Adipocyte (in vitro differentiated cells): ENCODE results near the gene GALK1.
"Not testable (repeated sequence)": the region's sequence is repeated elsewhere in the genome, so short reads cannot be mapped to it uniquely, and the experiment has no call there.

ENCODE experiments used
- DNase-seq: peaks from one replicate; pipeline ENCODE4 v3.0.0-alpha.2; 2015; ENCODE audit warnings: low read depth
- H3K27me3 ChIP-seq: replicated peaks from 2 replicates; pipeline ENCODE4 v1.7.0; 2013; ENCODE audit warnings: mild to moderate bottlenecking, low read length, moderate library complexity; ENCODE audit not compliant: control insufficient read depth, insufficient read depth
- H3K36me3 ChIP-seq: 2 replicates; pipeline ENCODE4 v1.7.0; 2013; ENCODE audit warnings: low read length, mild to moderate bottlenecking, moderate library complexity; ENCODE audit not compliant: control insufficient read depth, insufficient read depth, severe bottlenecking
- H3K4me1 ChIP-seq: 2 replicates; pipeline ENCODE4 v1.7.0; 2013; ENCODE audit warnings: mild to moderate bottlenecking, low read length, moderate library complexity; ENCODE audit not compliant: control insufficient read depth, insufficient read depth
- H3K4me3 ChIP-seq: 2 replicates; pipeline ENCODE4 v1.7.0; 2013; ENCODE audit warnings: mild to moderate bottlenecking, low read length, moderate library complexity
- H3K9ac ChIP-seq: 2 replicates; pipeline ENCODE4 v1.7.0; 2013; ENCODE audit warnings: mild to moderate bottlenecking, low read length, moderate library complexity
- H3K9me3 ChIP-seq: 2 replicates; pipeline ENCODE4 v1.7.0; 2013; ENCODE audit warnings: mild to moderate bottlenecking, low read length, moderate library complexity; ENCODE audit not compliant: control insufficient read depth

The GALK1 gene

DNA sequence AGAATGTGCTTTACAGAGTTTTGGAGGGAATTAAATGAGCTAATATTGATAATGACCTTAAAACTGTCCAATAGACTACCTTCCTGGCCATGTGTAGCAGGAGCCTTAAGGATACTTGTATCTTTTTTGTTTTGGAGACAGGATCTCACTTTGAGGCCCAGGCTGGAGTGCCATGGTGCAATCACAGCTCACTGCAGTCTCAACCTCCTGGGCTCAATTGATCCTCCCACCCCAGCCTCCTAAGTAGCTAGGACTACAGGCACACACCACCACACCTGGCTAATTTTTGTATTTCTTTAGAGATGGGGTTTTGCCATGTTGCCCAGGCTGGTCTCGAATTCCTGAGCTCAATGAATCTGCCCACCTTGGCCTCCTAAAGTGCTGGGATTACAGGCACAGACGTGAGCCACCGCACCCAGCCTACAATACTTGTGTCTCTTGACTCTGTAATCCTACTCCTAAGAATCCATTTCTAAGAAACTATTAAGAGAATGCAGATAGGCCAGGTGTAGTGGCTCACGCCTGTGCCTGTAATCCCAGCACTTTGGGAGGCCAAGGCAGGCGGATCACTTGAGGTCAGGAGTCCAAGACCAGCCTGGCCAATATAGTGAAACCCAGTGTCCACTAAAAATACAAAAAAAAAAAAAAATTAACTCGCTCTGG, 4.9 kb downstream of the GALK1 start:
- not testable (repeated sequence) for H3K4me3 ChIP-seq, H3K9ac ChIP-seq, H3K27me3 ChIP-seq, DNase-seq, H3K36me3 ChIP-seq, H3K4me1 ChIP-seq, H3K9me3 ChIP-seq

DNA sequence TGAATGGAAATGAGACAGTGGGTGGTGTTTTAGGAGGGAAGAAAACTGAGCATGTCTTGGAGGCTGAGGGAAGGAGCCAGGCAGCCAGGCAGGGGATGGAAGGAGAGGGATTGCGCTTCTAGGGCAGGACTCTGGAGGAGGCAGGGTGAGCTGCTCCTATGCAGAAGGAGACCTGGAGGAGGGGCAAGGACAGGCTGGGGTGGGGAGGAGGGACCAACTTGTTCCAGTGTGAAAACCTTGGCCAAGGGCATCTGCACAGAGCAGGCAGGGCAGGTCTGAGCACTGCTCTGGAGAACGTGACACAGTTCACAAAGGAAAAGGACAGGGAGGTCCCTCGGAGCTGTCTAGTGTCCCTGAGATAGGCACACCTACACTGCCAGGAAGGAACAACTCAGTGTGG, 5.5 kb downstream of the GALK1 start:
- no peak overlapping the region for H3K9ac ChIP-seq
- no peak overlapping the region for H3K4me3 ChIP-seq
- no peaks in the 10 kb centered on the region for H3K9me3 ChIP-seq
- no peak for DNase-seq
- no peaks in the 10 kb centered on the region for H3K27me3 ChIP-seq
- H3K36me3 ChIP-seq, result no peaks in the 10 kb centered on the region
- H3K4me1 ChIP-seq, result peaks cover 8% of the 10 kb centered on the region

DNA sequence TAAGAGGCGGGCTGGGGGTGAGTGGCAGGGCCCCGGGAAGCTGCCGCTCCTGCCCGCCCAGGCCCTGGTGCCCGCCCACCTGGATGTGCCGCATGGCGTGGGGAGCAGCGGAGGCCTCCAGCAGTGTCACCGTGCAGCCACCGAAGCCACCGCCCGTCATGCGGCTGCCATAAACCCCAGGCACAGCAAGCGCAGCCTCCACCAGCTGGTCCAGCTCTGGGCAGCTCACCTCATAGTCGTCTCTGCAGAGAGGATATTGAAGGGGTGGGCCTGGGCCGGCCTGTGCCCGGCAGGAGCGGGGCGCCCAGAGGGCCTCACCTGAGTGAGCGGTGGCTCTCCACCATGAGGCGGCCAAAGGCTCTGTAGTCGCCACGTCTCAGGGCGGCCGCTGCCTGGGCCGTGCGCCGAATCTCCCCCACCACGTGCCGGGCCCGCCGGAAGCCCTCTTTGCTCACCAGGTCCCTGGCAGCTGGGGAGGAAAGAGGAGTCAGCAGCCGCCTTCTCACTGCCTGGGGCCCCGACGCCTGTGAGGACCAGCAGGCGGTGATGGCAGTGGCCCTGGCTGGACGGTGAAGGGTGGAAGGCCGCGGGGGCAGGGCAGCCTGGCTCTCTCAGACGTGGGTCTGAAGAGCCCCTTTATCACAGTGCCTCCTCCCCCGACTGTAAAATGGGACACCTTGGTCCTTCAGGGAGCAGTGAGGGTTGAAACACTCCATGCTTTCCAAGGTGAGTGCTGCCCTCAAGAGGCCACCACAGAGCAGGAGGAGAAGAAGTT, 6.7 kb downstream of the GALK1 start:
- H3K4me3 ChIP-seq, result no peak overlapping the region
- H3K36me3 ChIP-seq, result no peaks in the 10 kb centered on the region
- no peak for DNase-seq
- H3K4me1 ChIP-seq, result peaks cover 3% of the 10 kb centered on the region
- H3K9me3 ChIP-seq, result no peaks in the 10 kb centered on the region
- H3K9ac ChIP-seq, result no peak overlapping the region
- peaks cover 3% of the 10 kb centered on the region for H3K27me3 ChIP-seq

DNA sequence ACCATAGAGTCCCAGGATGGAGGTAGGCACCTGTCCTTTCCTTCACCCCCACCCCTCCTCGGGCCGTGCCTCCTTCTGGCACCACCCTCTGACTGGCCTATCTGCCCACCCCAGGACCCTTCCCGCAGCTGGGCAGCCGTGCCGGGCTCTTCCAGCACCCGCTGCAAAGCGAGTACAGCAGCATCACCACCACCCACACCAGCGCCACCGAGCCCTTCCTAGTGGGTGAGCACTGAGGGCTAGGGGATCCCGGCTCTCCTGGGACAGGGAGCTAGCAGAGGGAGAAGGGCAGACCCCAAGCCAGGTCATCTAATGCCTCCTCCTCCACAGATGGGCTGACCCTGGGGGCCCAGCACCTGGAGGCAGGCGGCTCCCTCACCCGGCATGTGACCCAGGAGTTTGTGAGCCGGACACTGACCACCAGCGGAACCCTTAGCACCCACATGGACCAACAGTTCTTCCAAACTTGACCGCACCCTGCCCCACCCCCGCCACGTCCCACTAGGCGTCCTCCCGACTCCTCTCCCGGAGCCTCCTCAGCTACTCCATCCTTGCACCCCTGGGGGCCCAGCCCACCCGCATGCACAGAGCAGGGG, 7.8 kb downstream of the GALK1 start:
- no peaks in the 10 kb centered on the region for H3K9me3 ChIP-seq
- peaks cover 3% of the 10 kb centered on the region for H3K4me1 ChIP-seq
- H3K4me3 ChIP-seq, result no peak overlapping the region
- peaks cover 3% of the 10 kb centered on the region for H3K27me3 ChIP-seq
- H3K36me3 ChIP-seq, result no peaks in the 10 kb centered on the region
- no peak overlapping the region for H3K9ac ChIP-seq
- DNase-seq, result no peak

DNA sequence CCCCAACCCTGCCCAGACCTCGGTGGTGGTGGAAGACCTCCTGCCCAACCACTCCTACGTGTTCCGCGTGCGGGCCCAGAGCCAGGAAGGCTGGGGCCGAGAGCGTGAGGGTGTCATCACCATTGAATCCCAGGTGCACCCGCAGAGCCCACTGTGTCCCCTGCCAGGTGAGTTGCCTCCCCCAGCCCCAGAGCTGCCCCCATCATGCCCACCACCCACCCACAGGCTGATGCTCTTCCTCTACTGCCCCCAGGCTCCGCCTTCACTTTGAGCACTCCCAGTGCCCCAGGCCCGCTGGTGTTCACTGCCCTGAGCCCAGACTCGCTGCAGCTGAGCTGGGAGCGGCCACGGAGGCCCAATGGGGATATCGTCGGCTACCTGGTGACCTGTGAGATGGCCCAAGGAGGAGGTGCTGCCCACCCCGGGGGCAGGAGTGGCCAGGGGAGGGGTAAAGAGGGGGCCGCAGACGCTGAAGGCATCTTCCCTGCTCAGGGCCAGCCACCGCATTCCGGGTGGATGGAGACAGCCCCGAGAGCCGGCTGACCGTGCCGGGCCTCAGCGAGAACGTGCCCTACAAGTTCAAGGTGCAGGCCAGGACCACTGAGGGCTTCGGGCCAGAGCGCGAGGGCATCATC, 8.4 kb downstream of the GALK1 start:
- Histone ChIP-seq H3K4me1 (peaks cover 3% of the 10 kb centered on the region), H3K36me3 (no peaks in the 10 kb centered on the region), H3K9me3 (no peaks in the 10 kb centered on the region), H3K4me3 (no peak overlapping the region), H3K27me3 (peaks cover 3% of the 10 kb centered on the region), H3K9ac (no peak overlapping the region)
- no peak for DNase-seq

DNA sequence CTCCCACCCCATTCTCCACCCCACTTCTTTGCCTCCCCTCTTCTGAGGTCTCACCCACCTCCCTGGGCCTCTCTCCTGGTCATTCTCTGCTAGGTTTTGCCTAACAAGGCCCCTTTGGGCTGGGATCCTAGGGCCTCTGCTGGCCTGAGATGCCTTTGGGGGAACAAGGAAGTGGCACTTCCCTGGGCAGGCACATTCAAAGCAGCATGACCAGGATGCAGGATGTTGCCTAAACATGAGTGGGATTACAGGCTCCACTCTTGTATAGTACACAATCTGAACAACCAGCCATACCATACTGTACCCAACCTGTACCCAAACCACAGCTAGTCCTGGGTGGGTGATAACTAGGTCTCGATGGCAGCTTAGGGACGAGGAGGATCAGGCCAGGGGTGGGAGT, 9.0 kb downstream of the GALK1 start:
- H3K36me3 ChIP-seq, result no peaks in the 10 kb centered on the region
- no peaks in the 10 kb centered on the region for H3K9me3 ChIP-seq
- peaks cover 3% of the 10 kb centered on the region for H3K27me3 ChIP-seq
- peaks cover 3% of the 10 kb centered on the region for H3K4me1 ChIP-seq
- no peak overlapping the region for H3K9ac ChIP-seq
- no peak overlapping the region for H3K4me3 ChIP-seq
- no peak for DNase-seq

DNA sequence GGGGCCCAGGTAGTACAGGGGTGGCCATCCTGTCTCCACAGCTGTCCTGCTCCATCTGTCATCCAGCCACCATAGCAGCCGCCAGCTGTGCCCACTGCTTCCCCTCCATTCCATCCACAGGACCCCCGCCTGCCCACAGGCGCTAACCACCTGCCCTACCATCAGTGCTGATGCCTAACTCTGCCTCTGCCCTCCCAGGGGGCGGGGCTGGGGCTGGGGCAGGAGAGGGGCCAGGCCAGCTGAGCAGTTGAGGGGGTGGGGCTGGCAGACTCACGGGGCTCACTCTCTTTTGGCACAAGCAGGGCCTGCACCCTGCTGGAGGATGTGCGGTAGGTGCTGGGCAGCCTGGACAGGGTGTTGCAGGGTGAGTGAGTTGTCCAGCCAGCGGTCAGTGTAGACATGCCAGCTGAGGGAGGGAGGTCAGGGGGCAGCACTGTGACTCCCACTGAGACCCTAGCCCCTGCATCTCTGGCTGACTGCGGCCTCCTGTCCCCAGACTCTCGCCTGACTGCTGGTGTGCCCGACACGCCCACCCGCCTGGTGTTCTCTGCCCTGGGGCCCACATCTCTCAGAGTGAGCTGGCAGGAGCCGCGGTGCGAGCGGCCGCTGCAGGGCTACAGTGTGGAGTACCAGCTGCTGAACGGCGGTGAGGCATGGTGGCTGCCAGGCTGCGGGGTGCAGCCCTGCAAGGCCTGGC, 9.6 kb downstream of the GALK1 start:
- DNase-seq, result no peak
- no peak overlapping the region for H3K9ac ChIP-seq
- no peaks in the 10 kb centered on the region for H3K36me3 ChIP-seq

DNA sequence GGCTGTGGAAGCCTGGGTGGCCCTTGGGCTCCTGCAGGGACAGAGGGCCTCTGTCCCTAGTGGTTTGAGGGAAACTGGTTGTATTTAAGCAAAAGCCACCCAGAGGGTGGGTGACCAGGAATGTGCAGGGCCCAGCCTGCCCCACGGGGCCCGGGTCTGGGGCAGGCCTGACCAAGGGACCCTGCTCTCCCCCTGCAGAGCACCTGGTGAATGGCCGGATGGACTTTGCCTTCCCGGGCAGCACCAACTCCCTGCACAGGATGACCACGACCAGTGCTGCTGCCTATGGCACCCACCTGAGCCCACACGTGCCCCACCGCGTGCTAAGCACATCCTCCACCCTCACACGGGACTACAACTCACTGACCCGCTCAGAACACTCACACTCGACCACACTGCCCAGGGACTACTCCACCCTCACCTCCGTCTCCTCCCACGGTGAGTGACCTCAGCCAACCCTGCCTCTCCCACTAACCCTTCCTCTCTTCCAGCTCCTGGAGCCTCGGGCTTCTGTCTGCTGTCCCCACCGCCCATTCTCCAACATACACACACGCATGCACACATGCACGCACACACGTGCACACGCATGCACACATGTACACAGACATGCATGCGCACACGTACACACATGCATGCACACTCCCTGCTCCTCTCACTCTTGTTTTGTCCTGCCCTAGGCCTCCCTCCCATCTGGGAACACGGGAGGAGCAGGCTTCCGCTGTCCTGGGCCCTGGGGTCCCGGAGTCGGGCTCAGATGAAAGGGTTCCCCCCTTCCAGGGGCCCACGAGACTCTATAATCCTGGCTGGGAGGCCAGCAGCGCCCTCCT, 10.4 kb downstream of the GALK1 start:
- H3K9ac ChIP-seq, result peak overlapping the region; percentile 67
- peaks cover 5% of the 10 kb centered on the region for H3K4me1 ChIP-seq
- no peak overlapping the region for H3K4me3 ChIP-seq
- DNase-seq, result no peak
- H3K36me3 ChIP-seq, result no peaks in the 10 kb centered on the region
- peaks cover 3% of the 10 kb centered on the region for H3K27me3 ChIP-seq
- H3K9me3 ChIP-seq, result no peaks in the 10 kb centered on the region

More for the DNA sequence above, 9.6 kb downstream of the GALK1 start:
- no peaks in the 10 kb centered on the region for H3K9me3 ChIP-seq
- no peak overlapping the region for H3K4me3 ChIP-seq
- H3K4me1 ChIP-seq, result peaks cover 3% of the 10 kb centered on the region
- peaks cover 3% of the 10 kb centered on the region for H3K27me3 ChIP-seq

DNA sequence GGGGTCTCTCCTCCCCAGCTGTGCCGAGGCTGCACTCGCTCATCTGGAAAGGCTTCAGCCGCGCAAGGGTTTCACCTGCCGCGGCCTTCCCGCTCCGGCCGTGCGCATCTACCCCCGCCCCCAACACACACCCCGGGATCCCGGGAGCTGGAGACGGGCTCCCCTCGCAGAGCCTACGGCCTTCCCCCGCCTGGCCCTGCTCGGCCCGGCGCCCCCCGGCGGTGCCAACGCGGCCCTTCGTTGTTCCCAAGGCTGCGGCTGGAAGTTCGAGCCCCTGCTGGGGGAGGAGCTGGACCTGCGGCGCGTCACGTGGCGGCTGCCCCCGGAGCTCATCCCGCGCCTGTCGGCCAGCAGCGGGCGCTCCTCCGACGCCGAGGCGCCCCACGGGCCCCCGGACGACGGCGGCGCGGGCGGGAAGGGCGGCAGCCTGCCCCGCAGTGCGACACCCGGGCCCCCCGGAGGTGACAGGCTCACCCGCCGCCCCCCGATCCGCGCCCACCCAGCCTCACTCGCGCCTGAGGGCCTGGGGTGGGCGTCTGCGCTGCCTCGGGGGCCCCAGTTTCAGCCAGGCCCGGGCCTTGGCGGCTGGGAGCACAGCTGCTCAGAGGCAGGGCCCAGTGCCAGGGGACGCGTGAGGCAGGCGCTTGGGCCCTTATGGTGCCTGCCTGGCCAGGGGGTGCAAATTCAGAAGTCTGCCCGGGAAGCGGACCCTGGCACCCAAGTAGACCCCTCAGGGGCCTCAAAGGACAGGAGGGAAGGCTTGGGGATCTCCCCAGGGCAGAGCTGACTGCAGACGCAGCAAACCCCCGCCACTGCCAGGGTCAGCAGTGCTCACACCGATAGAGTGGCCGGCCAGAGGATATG, 11.2 kb downstream of the GALK1 start:
- H3K9ac ChIP-seq, result peak overlapping the region; percentile 67
- H3K36me3 ChIP-seq, result no peaks in the 10 kb centered on the region
- peak; percentile 87 for DNase-seq
- peaks cover 3% of the 10 kb centered on the region for H3K27me3 ChIP-seq
- H3K4me1 ChIP-seq, result peaks cover 7% of the 10 kb centered on the region
- H3K9me3 ChIP-seq, result no peaks in the 10 kb centered on the region
- peak overlapping the region; percentile 71 for H3K4me3 ChIP-seq
